ENCODE measurements around the gene PSMD2. TPM values are rescaled to one million over a fixed set of nuclear protein-coding genes. Genes with fewer than 3 reads are reported as not detected.

PSMD2 gene
- total RNA-seq, 1 experiment from 2014 or later = 359 TPM

DNA sequence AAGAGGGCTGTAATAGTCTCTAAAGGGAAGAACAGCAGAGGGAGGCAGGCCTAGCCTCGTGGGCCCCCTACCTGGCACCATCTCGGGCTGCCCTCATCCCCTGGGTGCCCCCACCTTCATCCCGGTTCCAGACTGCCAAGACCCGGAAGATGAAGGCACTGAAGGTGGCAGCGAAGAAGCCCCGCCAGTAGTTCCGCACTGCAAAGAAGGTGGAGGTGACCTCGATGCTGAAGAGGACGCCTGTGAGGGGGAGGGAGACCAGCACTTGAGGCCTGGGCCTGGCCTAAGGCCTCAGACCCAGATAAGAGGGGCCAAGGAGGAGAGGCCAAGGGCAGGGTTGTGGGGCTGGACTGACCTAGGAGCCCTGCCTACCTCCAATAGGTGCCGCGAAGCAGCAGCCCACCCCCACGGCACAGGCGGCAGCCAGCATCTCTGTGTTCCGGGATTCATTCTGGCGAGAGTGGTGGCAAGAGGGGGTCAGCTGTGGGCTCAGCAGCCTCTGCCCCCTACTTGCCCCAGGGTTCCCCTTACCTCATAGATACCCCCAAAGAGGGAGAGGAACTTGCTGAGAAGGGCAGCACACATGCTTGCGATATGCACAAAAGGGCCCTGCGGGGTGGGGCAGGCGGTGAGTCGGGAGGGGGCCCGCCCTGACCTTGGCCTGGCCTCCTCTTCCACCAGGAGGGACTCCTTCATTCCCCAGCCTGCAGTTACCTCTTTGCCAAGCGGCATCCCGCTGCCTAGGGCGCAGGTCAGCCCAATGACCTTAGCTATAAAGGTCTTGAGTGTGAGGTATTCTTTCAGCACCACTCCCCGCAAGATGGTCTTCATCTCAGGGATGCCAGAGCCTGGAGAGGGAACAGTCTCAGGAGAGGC lies 58.4 kb downstream of the PSMD2 start:
- Mint-ChIP-seq H3K9me3 (no peaks in the 10 kb centered on the region), H3K36me3 (peaks cover 14% of the 10 kb centered on the region), H3K27me3 (ENCODE audit: low read depth) (peaks cover 6% of the 10 kb centered on the region; the same call in 1 of the 2 replicates), H3K27ac (no peak overlapping the region), H3K4me1 (peaks cover 15% of the 10 kb centered on the region), H3K4me3 (no peak overlapping the region)
- DNase-seq (ENCODE audit: low spot score) (no peak), ATAC-seq (no peak)
- TF ChIP-seq, protein P1, sequence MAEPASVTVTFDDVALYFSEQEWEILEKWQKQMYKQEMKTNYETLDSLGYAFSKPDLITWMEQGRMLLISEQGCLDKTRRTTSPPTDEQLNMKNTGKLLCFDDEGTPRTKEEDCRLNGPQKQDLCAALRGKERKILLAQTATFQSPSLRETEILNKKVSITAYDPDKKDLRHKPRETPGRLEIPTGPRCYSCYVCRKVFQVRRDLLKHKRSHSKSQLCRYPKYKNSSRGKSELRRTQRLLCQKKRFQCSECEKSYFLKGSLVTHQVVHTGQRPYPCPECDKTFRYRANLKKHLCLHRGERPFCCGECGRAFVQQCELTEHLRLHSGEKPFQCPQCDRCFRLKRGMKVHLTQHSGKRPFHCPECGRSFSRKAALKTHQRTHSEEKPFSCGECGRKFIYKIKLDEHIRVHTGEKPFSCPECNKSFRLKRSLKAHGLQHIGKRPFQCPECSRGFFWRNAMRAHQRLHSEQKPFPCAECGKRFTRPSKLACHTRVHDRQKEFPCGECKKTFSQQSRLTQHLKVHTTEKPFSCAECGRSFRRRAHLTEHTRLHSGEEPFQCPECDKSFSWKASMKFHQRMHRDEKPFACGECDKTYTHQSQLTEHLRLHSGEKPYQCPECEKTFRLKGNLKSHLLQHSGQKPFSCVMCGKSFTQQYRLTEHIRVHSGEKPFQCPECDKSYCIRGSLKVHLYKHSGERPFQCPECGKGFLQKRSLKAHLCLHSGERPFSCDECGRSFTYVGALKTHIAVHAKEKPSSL (CRISPR knock-in tag; conservative IDR thresholded peaks at IDR 0.05) = no peak
- TF ChIP-seq, protein P2, sequence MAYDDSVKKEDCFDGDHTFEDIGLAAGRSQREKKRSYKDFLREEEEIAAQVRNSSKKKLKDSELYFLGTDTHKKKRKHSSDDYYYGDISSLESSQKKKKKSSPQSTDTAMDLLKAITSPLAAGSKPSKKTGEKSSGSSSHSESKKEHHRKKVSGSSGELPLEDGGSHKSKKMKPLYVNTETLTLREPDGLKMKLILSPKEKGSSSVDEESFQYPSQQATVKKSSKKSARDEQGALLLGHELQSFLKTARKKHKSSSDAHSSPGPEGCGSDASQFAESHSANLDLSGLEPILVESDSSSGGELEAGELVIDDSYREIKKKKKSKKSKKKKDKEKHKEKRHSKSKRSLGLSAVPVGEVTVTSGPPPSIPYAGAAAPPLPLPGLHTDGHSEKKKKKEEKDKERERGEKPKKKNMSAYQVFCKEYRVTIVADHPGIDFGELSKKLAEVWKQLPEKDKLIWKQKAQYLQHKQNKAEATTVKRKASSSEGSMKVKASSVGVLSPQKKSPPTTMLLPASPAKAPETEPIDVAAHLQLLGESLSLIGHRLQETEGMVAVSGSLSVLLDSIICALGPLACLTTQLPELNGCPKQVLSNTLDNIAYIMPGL (CRISPR knock-in tag; IDR thresholded peaks at IDR 0.05) = no peak
- TF ChIP-seq, protein P3, sequence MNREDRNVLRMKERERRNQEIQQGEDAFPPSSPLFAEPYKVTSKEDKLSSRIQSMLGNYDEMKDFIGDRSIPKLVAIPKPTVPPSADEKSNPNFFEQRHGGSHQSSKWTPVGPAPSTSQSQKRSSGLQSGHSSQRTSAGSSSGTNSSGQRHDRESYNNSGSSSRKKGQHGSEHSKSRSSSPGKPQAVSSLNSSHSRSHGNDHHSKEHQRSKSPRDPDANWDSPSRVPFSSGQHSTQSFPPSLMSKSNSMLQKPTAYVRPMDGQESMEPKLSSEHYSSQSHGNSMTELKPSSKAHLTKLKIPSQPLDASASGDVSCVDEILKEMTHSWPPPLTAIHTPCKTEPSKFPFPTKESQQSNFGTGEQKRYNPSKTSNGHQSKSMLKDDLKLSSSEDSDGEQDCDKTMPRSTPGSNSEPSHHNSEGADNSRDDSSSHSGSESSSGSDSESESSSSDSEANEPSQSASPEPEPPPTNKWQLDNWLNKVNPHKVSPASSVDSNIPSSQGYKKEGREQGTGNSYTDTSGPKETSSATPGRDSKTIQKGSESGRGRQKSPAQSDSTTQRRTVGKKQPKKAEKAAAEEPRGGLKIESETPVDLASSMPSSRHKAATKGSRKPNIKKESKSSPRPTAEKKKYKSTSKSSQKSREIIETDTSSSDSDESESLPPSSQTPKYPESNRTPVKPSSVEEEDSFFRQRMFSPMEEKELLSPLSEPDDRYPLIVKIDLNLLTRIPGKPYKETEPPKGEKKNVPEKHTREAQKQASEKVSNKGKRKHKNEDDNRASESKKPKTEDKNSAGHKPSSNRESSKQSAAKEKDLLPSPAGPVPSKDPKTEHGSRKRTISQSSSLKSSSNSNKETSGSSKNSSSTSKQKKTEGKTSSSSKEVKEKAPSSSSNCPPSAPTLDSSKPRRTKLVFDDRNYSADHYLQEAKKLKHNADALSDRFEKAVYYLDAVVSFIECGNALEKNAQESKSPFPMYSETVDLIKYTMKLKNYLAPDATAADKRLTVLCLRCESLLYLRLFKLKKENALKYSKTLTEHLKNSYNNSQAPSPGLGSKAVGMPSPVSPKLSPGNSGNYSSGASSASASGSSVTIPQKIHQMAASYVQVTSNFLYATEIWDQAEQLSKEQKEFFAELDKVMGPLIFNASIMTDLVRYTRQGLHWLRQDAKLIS (CRISPR knock-in tag; IDR thresholded peaks at IDR 0.05; ENCODE audit: borderline replicate concordance) = no peak
- TF ChIP-seq ETV6 (CRISPR knock-in tag; IDR thresholded peaks at IDR 0.05) = no peak
- TF ChIP-seq, protein P4, sequence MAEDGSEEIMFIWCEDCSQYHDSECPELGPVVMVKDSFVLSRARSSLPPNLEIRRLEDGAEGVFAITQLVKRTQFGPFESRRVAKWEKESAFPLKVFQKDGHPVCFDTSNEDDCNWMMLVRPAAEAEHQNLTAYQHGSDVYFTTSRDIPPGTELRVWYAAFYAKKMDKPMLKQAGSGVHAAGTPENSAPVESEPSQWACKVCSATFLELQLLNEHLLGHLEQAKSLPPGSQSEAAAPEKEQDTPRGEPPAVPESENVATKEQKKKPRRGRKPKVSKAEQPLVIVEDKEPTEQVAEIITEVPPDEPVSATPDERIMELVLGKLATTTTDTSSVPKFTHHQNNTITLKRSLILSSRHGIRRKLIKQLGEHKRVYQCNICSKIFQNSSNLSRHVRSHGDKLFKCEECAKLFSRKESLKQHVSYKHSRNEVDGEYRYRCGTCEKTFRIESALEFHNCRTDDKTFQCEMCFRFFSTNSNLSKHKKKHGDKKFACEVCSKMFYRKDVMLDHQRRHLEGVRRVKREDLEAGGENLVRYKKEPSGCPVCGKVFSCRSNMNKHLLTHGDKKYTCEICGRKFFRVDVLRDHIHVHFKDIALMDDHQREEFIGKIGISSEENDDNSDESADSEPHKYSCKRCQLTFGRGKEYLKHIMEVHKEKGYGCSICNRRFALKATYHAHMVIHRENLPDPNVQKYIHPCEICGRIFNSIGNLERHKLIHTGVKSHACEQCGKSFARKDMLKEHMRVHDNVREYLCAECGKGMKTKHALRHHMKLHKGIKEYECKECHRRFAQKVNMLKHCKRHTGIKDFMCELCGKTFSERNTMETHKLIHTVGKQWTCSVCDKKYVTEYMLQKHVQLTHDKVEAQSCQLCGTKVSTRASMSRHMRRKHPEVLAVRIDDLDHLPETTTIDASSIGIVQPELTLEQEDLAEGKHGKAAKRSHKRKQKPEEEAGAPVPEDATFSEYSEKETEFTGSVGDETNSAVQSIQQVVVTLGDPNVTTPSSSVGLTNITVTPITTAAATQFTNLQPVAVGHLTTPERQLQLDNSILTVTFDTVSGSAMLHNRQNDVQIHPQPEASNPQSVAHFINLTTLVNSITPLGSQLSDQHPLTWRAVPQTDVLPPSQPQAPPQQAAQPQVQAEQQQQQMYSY (CRISPR knock-in tag; IDR thresholded peaks at IDR 0.05) = no peak
- no peak for TF ChIP-seq NR1H2 (CRISPR knock-in tag; IDR thresholded peaks at IDR 0.05)
- CTCF ChIA-PET = interaction anchor here (0.7 kb wide), 1 partner anchor 14 kb away, joined by 3 read pairs; no protein-coding TSS in a partner anchor
- POLR2A ChIA-PET = no interaction called here

DNA sequence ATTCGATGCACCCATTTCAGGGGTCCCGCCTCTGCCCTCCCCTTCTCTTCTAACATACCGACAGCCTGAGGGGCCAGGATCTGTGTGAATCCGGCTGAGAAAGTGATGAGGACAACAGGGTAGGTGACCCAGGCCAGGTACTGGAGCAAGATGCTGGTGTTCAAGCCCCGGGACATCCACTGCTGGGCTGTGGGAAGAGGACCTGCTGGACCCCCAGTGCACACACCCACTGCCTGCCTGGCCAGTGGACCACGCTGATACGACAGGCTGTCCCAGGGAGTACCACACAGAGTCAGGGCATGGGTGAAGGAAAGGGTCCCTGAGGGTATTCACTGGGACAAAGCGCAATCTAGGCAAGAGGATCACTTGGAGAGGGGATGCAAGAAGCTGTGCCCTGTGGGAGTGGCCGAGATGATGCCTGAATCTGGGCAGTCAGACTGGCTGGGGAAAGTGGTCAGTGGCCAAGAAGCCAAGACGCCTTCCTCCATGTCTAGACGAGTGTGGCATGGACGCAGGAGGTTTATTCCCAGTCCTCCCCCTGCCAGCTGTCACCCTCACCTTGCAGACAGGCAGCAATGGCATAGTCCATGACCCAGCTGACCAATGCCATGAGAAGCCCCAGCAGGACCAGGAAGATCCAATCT lies 59.2 kb downstream of the PSMD2 start:
- Mint-ChIP-seq H3K4me3 (no peak overlapping the region), H3K36me3 (peaks cover 15% of the 10 kb centered on the region), H3K9me3 (no peaks in the 10 kb centered on the region), H3K27me3 (ENCODE audit: low read depth) (peaks cover 6% of the 10 kb centered on the region; the same call in 1 of the 2 replicates), H3K27ac (no peak overlapping the region), H3K4me1 (peaks cover 15% of the 10 kb centered on the region)
- no peak for ATAC-seq
- ChIA-PET CTCF (interaction anchor here (0.6 to 2.9 kb wide), 5 partner anchors 13 to 69 kb away, joined by 3 to 28 read pairs (median 4); no protein-coding TSS in a partner anchor), POLR2A (interaction anchor here (0.6 kb wide), 1 partner anchor 157 kb away, joined by 9 read pairs; no protein-coding TSS in a partner anchor)
- DNase-seq (ENCODE audit: low spot score) = no peak
- TF ChIP-seq, protein P5, sequence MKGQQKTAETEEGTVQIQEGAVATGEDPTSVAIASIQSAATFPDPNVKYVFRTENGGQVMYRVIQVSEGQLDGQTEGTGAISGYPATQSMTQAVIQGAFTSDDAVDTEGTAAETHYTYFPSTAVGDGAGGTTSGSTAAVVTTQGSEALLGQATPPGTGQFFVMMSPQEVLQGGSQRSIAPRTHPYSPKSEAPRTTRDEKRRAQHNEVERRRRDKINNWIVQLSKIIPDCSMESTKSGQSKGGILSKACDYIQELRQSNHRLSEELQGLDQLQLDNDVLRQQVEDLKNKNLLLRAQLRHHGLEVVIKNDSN (CRISPR knock-in tag; IDR thresholded peaks at IDR 0.05) = no peak
- no peak for TF ChIP-seq ZNF423 (CRISPR knock-in tag; IDR thresholded peaks at IDR 0.05)
- TF ChIP-seq FOXK1 (CRISPR knock-in tag; IDR thresholded peaks at IDR 0.05) = no peak
- TF ChIP-seq, protein P6, sequence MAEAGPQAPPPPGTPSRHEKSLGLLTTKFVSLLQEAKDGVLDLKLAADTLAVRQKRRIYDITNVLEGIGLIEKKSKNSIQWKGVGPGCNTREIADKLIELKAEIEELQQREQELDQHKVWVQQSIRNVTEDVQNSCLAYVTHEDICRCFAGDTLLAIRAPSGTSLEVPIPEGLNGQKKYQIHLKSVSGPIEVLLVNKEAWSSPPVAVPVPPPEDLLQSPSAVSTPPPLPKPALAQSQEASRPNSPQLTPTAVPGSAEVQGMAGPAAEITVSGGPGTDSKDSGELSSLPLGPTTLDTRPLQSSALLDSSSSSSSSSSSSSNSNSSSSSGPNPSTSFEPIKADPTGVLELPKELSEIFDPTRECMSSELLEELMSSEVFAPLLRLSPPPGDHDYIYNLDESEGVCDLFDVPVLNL (CRISPR knock-in tag; IDR thresholded peaks at IDR 0.05; ENCODE audit: borderline replicate concordance, low read depth) = no peak
- TF ChIP-seq ZBTB21 (CRISPR knock-in tag; IDR thresholded peaks at IDR 0.05; ENCODE audit: borderline replicate concordance) = no peak
- TF ChIP-seq JAZF1 (CRISPR knock-in tag; IDR thresholded peaks at IDR 0.05) = no peak
- TF ChIP-seq, protein P7, sequence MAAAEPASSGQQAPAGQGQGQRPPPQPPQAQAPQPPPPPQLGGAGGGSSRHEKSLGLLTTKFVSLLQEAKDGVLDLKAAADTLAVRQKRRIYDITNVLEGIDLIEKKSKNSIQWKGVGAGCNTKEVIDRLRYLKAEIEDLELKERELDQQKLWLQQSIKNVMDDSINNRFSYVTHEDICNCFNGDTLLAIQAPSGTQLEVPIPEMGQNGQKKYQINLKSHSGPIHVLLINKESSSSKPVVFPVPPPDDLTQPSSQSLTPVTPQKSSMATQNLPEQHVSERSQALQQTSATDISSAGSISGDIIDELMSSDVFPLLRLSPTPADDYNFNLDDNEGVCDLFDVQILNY (CRISPR knock-in tag; IDR thresholded peaks at IDR 0.05) = no peak

All from WTC11 (cell line).